Sigmoid colon (tissue), 7 donors: ENCODE data around the gene SULT1A1. TPM values are rescaled to one million over a fixed set of nuclear protein-coding genes. Genes with fewer than 3 reads are reported as not detected.

Source experiments
- DNase-seq: peaks from one replicate; pipeline ENCODE4 v3.0.0-alpha.2; 2019
- H3K27ac ChIP-seq, 4 donors: fragments of 200-600 bp; sonication (generic); one replicate each; pipeline ENCODE4 v1.5.1; 2016 to 2019; ENCODE audit warnings: mild to moderate bottlenecking in 1 of 4
- H3K27me3 ChIP-seq, 3 donors: fragments of 200-600 bp; sonication (generic); one replicate each; pipeline ENCODE4 v1.5.1; 2019; ENCODE audit warnings: mild to moderate bottlenecking in 1 of 3
- H3K36me3 ChIP-seq, 4 donors: fragments of 200-600 bp; sonication (generic); one replicate each; pipeline ENCODE4 v1.5.1; 2016 to 2019
- H3K4me1 ChIP-seq, 4 donors: fragments of 200-600 bp; sonication (generic); one replicate each; pipeline ENCODE4 v1.5.1; 2017 to 2019
- H3K4me3 ChIP-seq, 4 donors: fragments of 200-600 bp; sonication (generic); one replicate each; pipeline ENCODE4 v1.5.1; 2017 to 2019; ENCODE audit warnings: mild to moderate bottlenecking in 2 of 4, moderate library complexity in 1 of 4
- H3K9me3 ChIP-seq, 4 donors: fragments of 200-600 bp in 3 of 4; sonication (generic) in 3 of 4; one replicate each; pipeline versions ENCODE4 v1.5.1 to v1.6.1; 2013 to 2019
- EP300 ChIP-seq, 4 donors: sonication (generic); formaldehyde crosslinking; IDR thresholded peaks; one replicate each; pipeline ENCODE4 v1.6.1; 2017; ENCODE audit warnings: antibody characterized with exemption in 4 of 4
- POLR2A ChIP-seq, 2 donors: fragments of 450-650 bp; IDR thresholded peaks; one replicate each; pipeline ENCODE4 v1.6.1; 2016; ENCODE audit warnings: antibody characterized with exemption in 2 of 2, mild to moderate bottlenecking in 2 of 2, moderate library complexity in 2 of 2
- POLR2AphosphoS5 ChIP-seq, 4 donors: sonication (generic); formaldehyde crosslinking; IDR thresholded peaks; one replicate each; pipeline ENCODE4 v1.6.1; 2017; ENCODE audit warnings: antibody characterized with exemption in 4 of 4
- WGBS, 2 donors: extraction: QIAGEN DNeasy Blood & Tissue Kit; methylation state at CpG; one replicate each; pipeline ENCODE4 v1.1.7; 2013; 5-methylcytosine and 5-hydroxymethylcytosine counted together
- intact Hi-C: fragments of 100-400 bp; cut with DNase I; formaldehyde crosslinking; loops from one replicate; pipeline ENCODE4 v1.15.1; 2023
- polyA plus RNA-seq, 3 donors: library from polyadenylated mRNA; stranded (reverse); fragments of 200-250 nt; gene quantifications; one replicate each; pipeline ENCODE4 v1.2.3, GENCODE V29; 2013
- total RNA-seq, 4 donors: library from RNA; depleted of rRNA; stranded (reverse); fragments of >200 nt; gene quantifications; one replicate each; pipeline ENCODE4 v1.1.0, GENCODE V29; 2016
- TF ChIP-seq, protein P1 (sequence below), 4 experiments: fragments of 450-650 bp in 3 of 4; fragments of 200-600 bp in 1 of 4; IDR thresholded peaks; one replicate each; pipeline ENCODE4 v1.5.1; 2016 to 2019; ENCODE audit warnings: antibody characterized with exemption in 4 of 4, mild to moderate bottlenecking in 3 of 4, moderate library complexity in 2 of 4
- donor health status: healthy with polysubstance abuse.
- donor health status: Bipolar disorder and iron deficiency.
- donor health status: healthy.

SULT1A1 gene
- total and polyA plus RNA-seq, 7 donors: 10.2 to 283 (median 27.7) TPM

DNA sequence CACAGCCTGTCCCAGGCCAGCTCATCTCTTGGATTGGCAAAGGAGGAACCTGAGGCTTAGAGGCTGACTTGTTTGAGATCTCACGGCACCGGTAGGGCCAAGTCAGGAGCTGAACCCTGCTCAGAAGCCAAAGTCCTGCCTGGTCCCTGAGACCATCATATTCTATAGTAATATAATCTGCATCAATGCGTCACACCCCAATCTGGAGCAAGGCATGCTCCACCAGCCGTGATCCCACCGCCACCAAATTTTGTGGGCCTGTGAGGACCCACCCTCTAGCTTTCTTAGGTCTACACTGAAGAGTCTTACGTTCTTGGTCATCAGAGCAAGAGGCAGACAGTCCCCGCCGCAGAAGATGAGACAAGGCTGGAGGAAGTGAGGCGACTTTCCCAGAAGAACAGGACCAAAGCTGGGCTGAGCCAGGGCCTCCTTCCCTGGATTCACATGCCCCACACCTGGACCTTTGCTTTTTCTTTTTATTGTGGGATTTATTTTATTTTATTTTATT, 2.7 kb downstream of the SULT1A1 start:
- Histone ChIP-seq H3K4me1 (peaks cover 0 to 9% (median 0%) of the 10 kb centered on the region in 4 donors), H3K9me3 (no peaks in the 10 kb centered on the region), H3K27me3 (no peaks in the 10 kb centered on the region), H3K36me3 (no peaks in the 10 kb centered on the region), H3K27ac (no peak overlapping the region), H3K4me3 (no peak overlapping the region)
- 95 to 96% methylated on average over 9 of the region's 9 CpGs for WGBS, 2 donors
- intact Hi-C loops: no loop called here
- TF ChIP-seq, protein P1, sequence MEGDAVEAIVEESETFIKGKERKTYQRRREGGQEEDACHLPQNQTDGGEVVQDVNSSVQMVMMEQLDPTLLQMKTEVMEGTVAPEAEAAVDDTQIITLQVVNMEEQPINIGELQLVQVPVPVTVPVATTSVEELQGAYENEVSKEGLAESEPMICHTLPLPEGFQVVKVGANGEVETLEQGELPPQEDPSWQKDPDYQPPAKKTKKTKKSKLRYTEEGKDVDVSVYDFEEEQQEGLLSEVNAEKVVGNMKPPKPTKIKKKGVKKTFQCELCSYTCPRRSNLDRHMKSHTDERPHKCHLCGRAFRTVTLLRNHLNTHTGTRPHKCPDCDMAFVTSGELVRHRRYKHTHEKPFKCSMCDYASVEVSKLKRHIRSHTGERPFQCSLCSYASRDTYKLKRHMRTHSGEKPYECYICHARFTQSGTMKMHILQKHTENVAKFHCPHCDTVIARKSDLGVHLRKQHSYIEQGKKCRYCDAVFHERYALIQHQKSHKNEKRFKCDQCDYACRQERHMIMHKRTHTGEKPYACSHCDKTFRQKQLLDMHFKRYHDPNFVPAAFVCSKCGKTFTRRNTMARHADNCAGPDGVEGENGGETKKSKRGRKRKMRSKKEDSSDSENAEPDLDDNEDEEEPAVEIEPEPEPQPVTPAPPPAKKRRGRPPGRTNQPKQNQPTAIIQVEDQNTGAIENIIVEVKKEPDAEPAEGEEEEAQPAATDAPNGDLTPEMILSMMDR (IDR thresholded peaks at IDR 0.05): no peak
- TF ChIP-seq POLR2A (IDR thresholded peaks at IDR 0.05): no peak
- no peak for TF ChIP-seq EP300 (IDR thresholded peaks at IDR 0.05)
- TF ChIP-seq POLR2AphosphoS5 (IDR thresholded peaks at IDR 0.05): no peak
- DNase-seq: peak; percentile 59

DNA sequence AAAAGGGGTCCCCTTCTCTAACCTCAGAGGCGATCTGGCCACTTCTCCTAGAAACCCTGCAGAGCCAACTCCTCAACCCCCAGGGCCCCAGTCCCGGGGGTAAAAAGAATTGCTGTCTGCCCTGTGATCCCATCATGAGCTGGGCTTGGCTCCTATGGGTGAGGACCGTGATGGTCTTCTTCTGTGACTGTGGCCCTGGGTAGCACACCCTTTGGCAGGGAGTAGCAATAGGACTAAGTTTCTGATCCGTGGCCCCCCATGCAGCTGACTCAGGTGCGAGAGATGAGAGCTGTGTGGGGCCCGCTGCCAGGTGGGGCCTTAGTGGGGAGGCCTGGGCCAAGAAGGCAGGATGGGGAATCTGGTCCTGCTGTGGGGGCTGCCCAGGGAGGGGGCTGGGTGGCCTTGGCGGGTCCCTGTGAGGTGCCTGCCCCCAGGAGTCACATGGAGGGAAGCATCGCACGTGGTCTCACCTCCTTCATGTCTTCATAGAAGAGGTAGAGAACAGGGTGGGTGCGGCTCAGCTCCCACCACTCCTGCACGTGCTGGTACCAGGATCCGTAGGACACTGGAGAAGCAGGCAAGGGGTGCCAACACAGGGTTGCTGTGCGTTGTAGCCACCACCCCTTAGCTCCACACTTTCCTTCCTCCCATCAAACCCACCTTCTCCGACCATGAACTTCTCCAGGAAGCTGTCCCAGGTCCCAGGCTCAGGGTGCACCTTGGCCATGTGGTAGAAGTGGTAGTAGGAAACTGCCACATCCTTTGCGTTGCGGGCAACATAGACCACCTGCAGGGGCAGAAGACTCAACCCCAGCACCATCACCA, 3.3 kb downstream of the SULT1A1 start:
- TF ChIP-seq EP300 (IDR thresholded peaks at IDR 0.05) (no peak), POLR2A (IDR thresholded peaks at IDR 0.05) (no peak), POLR2AphosphoS5 (IDR thresholded peaks at IDR 0.05) (no peak)
- TF ChIP-seq, protein P1 (IDR thresholded peaks at IDR 0.05): no peak
- peak; percentile 65 for DNase-seq
- H3K9me3 ChIP-seq: no peaks in the 10 kb centered on the region
- no peak overlapping the region for H3K4me3 ChIP-seq
- H3K4me1 ChIP-seq: peaks cover 0 to 9% (median 0%) of the 10 kb centered on the region in 4 donors
- intact Hi-C loops: no loop called here
- no peak overlapping the region for H3K27ac ChIP-seq
- no peaks in the 10 kb centered on the region for H3K36me3 ChIP-seq
- H3K27me3 ChIP-seq: no peaks in the 10 kb centered on the region
- WGBS, 2 donors: 89 to 94% methylated on average over 16 of the region's 16 CpGs

DNA sequence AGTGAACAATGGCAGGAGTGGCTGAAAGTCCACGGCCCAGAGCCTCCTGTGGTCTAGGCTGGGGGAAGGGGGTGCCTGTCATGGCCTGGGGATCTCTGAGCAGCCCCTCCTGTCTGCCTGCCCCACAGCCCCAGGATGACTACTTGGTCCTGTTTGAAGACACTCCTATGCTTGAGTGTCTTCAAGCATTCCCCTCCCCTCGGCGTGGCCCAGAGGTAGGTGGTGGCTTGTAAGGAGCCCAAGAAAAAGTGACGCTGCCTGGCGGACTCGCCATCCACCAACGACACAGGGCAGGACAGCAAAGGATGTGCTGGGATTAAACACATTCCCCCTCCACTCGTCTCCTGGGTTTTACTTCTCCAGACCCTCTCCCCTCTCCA, 5.7 kb downstream of the SULT1A1 start:
- Histone ChIP-seq H3K9me3 (no peaks in the 10 kb centered on the region), H3K27ac (no peak overlapping the region), H3K27me3 (no peaks in the 10 kb centered on the region), H3K4me3 (no peak overlapping the region), H3K4me1 (no peaks in the 10 kb centered on the region), H3K36me3 (no peaks in the 10 kb centered on the region)
- DNase-seq: peak; percentile 66
- no peak for TF ChIP-seq POLR2AphosphoS5 (IDR thresholded peaks at IDR 0.05)
- TF ChIP-seq EP300 (IDR thresholded peaks at IDR 0.05): no peak
- TF ChIP-seq, protein P1 (IDR thresholded peaks at IDR 0.05): no peak
- no peak for TF ChIP-seq POLR2A (IDR thresholded peaks at IDR 0.05)
- 77 to 83% methylated on average over 8 of the region's 8 CpGs for WGBS, 2 donors
- intact Hi-C loops: no loop called here

DNA sequence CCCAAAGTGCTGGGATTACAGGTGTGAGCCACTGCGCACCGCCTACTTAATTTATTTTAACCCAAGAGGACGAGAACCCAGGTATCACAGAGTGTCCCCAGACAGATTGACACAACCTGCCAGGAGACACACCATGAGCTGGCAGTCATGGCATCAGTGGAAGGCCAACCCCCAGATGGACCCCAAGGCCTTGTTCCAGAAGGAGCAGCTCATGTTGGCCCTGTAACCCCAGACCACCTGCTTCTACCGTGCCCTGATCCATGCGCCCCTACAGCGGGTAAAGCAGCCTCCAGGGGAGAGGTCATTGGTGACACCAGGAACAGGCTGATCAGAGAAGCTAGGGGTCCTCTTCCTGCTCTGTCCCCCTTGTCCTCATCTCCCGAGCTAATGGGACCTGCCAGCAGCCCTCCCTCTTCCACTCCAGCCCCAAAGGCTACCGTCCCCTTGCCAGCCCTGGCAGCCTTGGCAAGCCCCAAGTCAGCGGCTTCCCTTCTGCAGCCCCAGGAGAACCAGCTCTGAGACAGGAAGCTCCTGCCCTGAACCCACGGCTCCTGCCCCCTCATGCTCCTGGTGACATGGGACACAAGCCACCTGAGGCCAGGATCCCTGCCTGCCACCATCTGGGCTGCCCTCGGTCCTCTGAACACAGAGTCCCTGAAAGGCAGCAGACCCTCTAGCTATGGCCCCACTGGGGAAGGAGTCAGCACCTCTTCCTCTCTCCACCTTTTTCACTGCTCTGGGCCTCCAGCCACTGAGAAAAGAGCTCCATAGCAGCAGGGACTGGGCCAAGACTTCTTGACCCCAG, 6.3 kb downstream of the SULT1A1 start:
- H3K36me3 ChIP-seq: no peaks in the 10 kb centered on the region
- 84 to 87% methylated on average over 11 of the region's 11 CpGs for WGBS, 2 donors
- TF ChIP-seq EP300 (IDR thresholded peaks at IDR 0.05) (no peak), POLR2AphosphoS5 (IDR thresholded peaks at IDR 0.05) (no peak), POLR2A (IDR thresholded peaks at IDR 0.05) (no peak)
- TF ChIP-seq, protein P1 (IDR thresholded peaks at IDR 0.05): no peak
- intact Hi-C loops: no loop called here
- no peaks in the 10 kb centered on the region for H3K27me3 ChIP-seq
- no peak overlapping the region for H3K27ac ChIP-seq
- DNase-seq: peak; percentile 67
- H3K4me3 ChIP-seq: no peak overlapping the region
- H3K9me3 ChIP-seq: no peaks in the 10 kb centered on the region
- H3K4me1 ChIP-seq: no peaks in the 10 kb centered on the region
